Activated T-helper 17 cell treated with anti-CD3 and anti-CD28 coated beads, Interleukin-2, amount 50 U/mL, for 72 hours (primary cell): ENCODE data around the gene EIF5AL1. TPM values are rescaled to one million over a fixed set of nuclear protein-coding genes. Genes with fewer than 3 reads are reported as not detected.
A peak's percentile ranks its signal among the peaks of the same experiment; 100 is the strongest.
"Not testable (repeated sequence)": the region's sequence is repeated elsewhere in the genome, so short reads cannot be mapped to it uniquely, and the experiment has no call there.

Source experiments
- ATAC-seq: fragments of 150-1000 bp; cut with Tn5 transposase; replicated peaks from 2 replicates; pipeline ENCODE4 v1.10.0; 2021; ENCODE audit warnings: mild to moderate bottlenecking, moderate library complexity
- H3K27ac Mint-ChIP-seq: one replicate; pipeline ENCODE4 v1.8.0; 2022; ENCODE audit warnings: mixed read lengths
- H3K27me3 Mint-ChIP-seq: one replicate; pipeline ENCODE4 v1.8.0; 2022; ENCODE audit warnings: mixed read lengths
- H3K36me3 Mint-ChIP-seq: one replicate; pipeline ENCODE4 v1.8.0; 2022; ENCODE audit warnings: low read depth, mild to moderate bottlenecking, mixed read lengths
- H3K4me1 Mint-ChIP-seq: one replicate; pipeline ENCODE4 v1.8.0; 2022; ENCODE audit warnings: mixed read lengths
- H3K4me3 Mint-ChIP-seq: one replicate; pipeline ENCODE4 v1.8.0; 2022; ENCODE audit warnings: mild to moderate bottlenecking, mixed read lengths
- H3K9me3 Mint-ChIP-seq: one replicate; pipeline ENCODE4 v1.8.0; 2022; ENCODE audit warnings: mixed read lengths
- total RNA-seq, 2 donors: library from RNA; stranded (reverse); gene quantifications; one replicate each; pipeline ENCODE4 v1.2.3, GENCODE V29; 2022

The EIF5AL1 gene
- total RNA-seq, 2 donors from 2014 or later, result 0.26 TPM; not detected in 1

GRCh38 chr10:79547128-79547527, 34.8 kb downstream of the EIF5AL1 start:
- Mint-ChIP-seq H3K4me3 (peak overlapping the region; percentile 56), H3K27ac (peak overlapping the region; percentile 5), H3K4me1 (peaks cover 21% of the 10 kb centered on the region)
- ATAC-seq, H3K36me3 Mint-ChIP-seq, H3K9me3 Mint-ChIP-seq, H3K27me3 Mint-ChIP-seq: not testable (repeated sequence)

GRCh38 chr10:79547973-79548372, 35.6 kb downstream of the EIF5AL1 start:
- peak overlapping the region; percentile 46 for H3K27ac Mint-ChIP-seq
- peak overlapping the region; percentile 56 for H3K4me3 Mint-ChIP-seq
- H3K9me3 Mint-ChIP-seq, result no peaks in the 10 kb centered on the region
- H3K36me3 Mint-ChIP-seq, result no peaks in the 10 kb centered on the region
- H3K4me1 Mint-ChIP-seq, result peaks cover 21% of the 10 kb centered on the region
- ATAC-seq, result peak; percentile 85
- H3K27me3 Mint-ChIP-seq, result no peaks in the 10 kb centered on the region

GRCh38 chr10:79552143-79552542, 39.8 kb downstream of the EIF5AL1 start:
- Mint-ChIP-seq H3K27ac (no peak overlapping the region), H3K4me3 (no peak overlapping the region)
- no peak for ATAC-seq

GRCh38 chr10:79555354-79556309, 43.3 kb downstream of the EIF5AL1 start:
- H3K27ac Mint-ChIP-seq, result no peak overlapping the region
- ATAC-seq, result no peak
- peaks cover 4% of the 10 kb centered on the region for H3K4me1 Mint-ChIP-seq
- H3K4me3 Mint-ChIP-seq, result no peak overlapping the region
- no peaks in the 10 kb centered on the region for H3K36me3 Mint-ChIP-seq
- no peaks in the 10 kb centered on the region for H3K27me3 Mint-ChIP-seq
- H3K9me3 Mint-ChIP-seq, result no peaks in the 10 kb centered on the region

More at GRCh38 chr10:79552143-79552542, 39.8 kb downstream of the EIF5AL1 start:
- no peaks in the 10 kb centered on the region for H3K36me3 Mint-ChIP-seq
- no peaks in the 10 kb centered on the region for H3K27me3 Mint-ChIP-seq
- no peaks in the 10 kb centered on the region for H3K9me3 Mint-ChIP-seq
- H3K4me1 Mint-ChIP-seq, result peaks cover 10% of the 10 kb centered on the region

- not testable (repeated sequence) for H3K4me3 Mint-ChIP-seq, H3K4me1 Mint-ChIP-seq, H3K9me3 Mint-ChIP-seq, H3K27me3 Mint-ChIP-seq, H3K27ac Mint-ChIP-seq, ATAC-seq, H3K36me3 Mint-ChIP-seq
Measured at GRCh38 chr10:79556961-79557360, 44.6 kb downstream of the EIF5AL1 start.

GRCh38 chr10:79559726-79560125, 47.4 kb downstream of the EIF5AL1 start:
- H3K27me3 Mint-ChIP-seq, result peaks cover 11% of the 10 kb centered on the region
- ATAC-seq, result no peak
- no peaks in the 10 kb centered on the region for H3K9me3 Mint-ChIP-seq
- H3K4me1 Mint-ChIP-seq, result peaks cover 9% of the 10 kb centered on the region
- H3K27ac Mint-ChIP-seq, result no peak overlapping the region
- no peak overlapping the region for H3K4me3 Mint-ChIP-seq
- H3K36me3 Mint-ChIP-seq, result no peaks in the 10 kb centered on the region

- Mint-ChIP-seq H3K27me3 (peaks cover 11% of the 10 kb centered on the region), H3K4me1 (peaks cover 9% of the 10 kb centered on the region), H3K36me3 (no peaks in the 10 kb centered on the region), H3K9me3 (no peaks in the 10 kb centered on the region), H3K4me3 (no peak within 1 kb of the TSS), H3K27ac (no peak within 1 kb of the TSS)
- no peak for ATAC-seq
Measured at GRCh38 chr10:79560160-79560709, 47.9 kb downstream of the EIF5AL1 start, which contains the start of gene SFTPA2. Gene SFTPA2 (minus strand): TSS chr10:79560407. CDS start chr10:79559483, 924 bp downstream.

- no peaks in the 10 kb centered on the region for H3K36me3 Mint-ChIP-seq
- no peaks in the 10 kb centered on the region for H3K9me3 Mint-ChIP-seq
- no peak overlapping the region for H3K4me3 Mint-ChIP-seq
- H3K4me1 Mint-ChIP-seq, result peaks cover 9% of the 10 kb centered on the region
- H3K27me3 Mint-ChIP-seq, result peaks cover 11% of the 10 kb centered on the region
- no peak overlapping the region for H3K27ac Mint-ChIP-seq
- ATAC-seq, result no peak
Measured at GRCh38 chr10:79561257-79561656, 48.9 kb downstream of the EIF5AL1 start.

- no peaks in the 10 kb centered on the region for H3K9me3 Mint-ChIP-seq
- H3K4me3 Mint-ChIP-seq, result no peak overlapping the region
- no peak overlapping the region for H3K27ac Mint-ChIP-seq
- H3K36me3 Mint-ChIP-seq, result no peaks in the 10 kb centered on the region
- peaks cover 9% of the 10 kb centered on the region for H3K4me1 Mint-ChIP-seq
- H3K27me3 Mint-ChIP-seq, result peaks cover 17% of the 10 kb centered on the region
- peak; percentile 86 for ATAC-seq
Measured at GRCh38 chr10:79562135-79562756, 49.9 kb downstream of the EIF5AL1 start.

GRCh38 chr10:79563426-79563825, 51.1 kb downstream of the EIF5AL1 start:
- ATAC-seq, result no peak
- peaks cover 24% of the 10 kb centered on the region for H3K27me3 Mint-ChIP-seq
- H3K4me3 Mint-ChIP-seq, result no peak overlapping the region
- H3K36me3 Mint-ChIP-seq, result no peaks in the 10 kb centered on the region
- no peaks in the 10 kb centered on the region for H3K9me3 Mint-ChIP-seq
- no peak overlapping the region for H3K27ac Mint-ChIP-seq
- peaks cover 9% of the 10 kb centered on the region for H3K4me1 Mint-ChIP-seq

Other genes starting within 250 kb of the EIF5AL1 start
- 100 to 1,000 TPM in 1 of 2 donors, 10 to 100 TPM in 1; 73.7 to 170 TPM for gene PPIF, start 165.1 kb upstream of the EIF5AL1 start, total RNA-seq
- gene ZCCHC24, start 66.9 kb upstream of the EIF5AL1 start, total RNA-seq, result 1 to 10 TPM; 1.3 to 2.6 TPM
- not detected for gene SFTPA2, start 47.9 kb downstream of the EIF5AL1 start, total RNA-seq
- under 1 TPM in 1 of 2 donors, not detected in 1; 0.11 TPM for gene SFTPA1, start 98.4 kb downstream of the EIF5AL1 start, total RNA-seq
- under 1 TPM; 0.26 to 0.45 TPM for gene NUTM2B, start 190.7 kb downstream of the EIF5AL1 start, total RNA-seq